GM12878 (cell line): Measurements from ENCODE around the gene PKP4. TPM values are rescaled to one million over a fixed set of nuclear protein-coding genes. Genes with fewer than 3 reads are reported as not detected.
"Not testable (repeated sequence)": the region's sequence is repeated elsewhere in the genome, so short reads cannot be mapped to it uniquely, and the experiment has no call there.

Experiments used
- ATAC-seq: fragments of 200-7000 bp; cut with Tn5 transposase; 3 replicates; pipeline ENCODE4 v1.9.1; 2020; ENCODE audit warnings: mild to moderate bottlenecking, moderate library complexity
- BruUV-seq: library from RNA; stranded (reverse); fragments of 400-500 nt; replicated peaks from 2 replicates; lab custom pipeline; 2021; lab: Mats Ljungman, UMichigan
- CTCF ChIA-PET: fragments of 300-600 bp; sonication (Branson Sonifier 250); formaldehyde crosslinking; extraction: SDS; loops from one replicate; lab custom pipeline; 2021; ENCODE audit warnings: inconsistent platforms; lab: Yijun Ruan, JAX
- POLR2A ChIA-PET: fragments of 350-600 bp; formaldehyde crosslinking; extraction: SDS; loops from one replicate; lab custom pipeline; 2021; ENCODE audit warnings: inconsistent platforms; lab: Charles Lee
- RAD21 ChIA-PET: fragments of 300-600 bp; sonication (Branson Sonifier 250); formaldehyde crosslinking; loops from one replicate; lab custom pipeline; 2023; ENCODE audit warnings: antibody characterized with exemption; ENCODE audit not compliant: unreplicated experiment; lab: Charles Lee
- SMC1A ChIA-PET: fragments of 300-600 bp; sonication (Branson Sonifier 250); formaldehyde crosslinking; loops from one replicate; lab custom pipeline; 2023; ENCODE audit not compliant: unreplicated experiment, uncharacterized antibody; lab: Charles Lee
- DNase-seq: peaks from one replicate; pipeline ENCODE4 v3.0.0-alpha.2; 2011; ENCODE audit warnings: low read depth, low spot score
- FAIRE-seq: peaks from 3 replicates; lab custom pipeline; 2011; peaks lifted over from hg19 to GRCh38; lab: Jason Lieb, UNC
- H2AFZ ChIP-seq: 2 replicates; pipeline ENCODE4 v1.6.0; 2011; ENCODE audit warnings: low read depth, low read length, control low read depth; ENCODE audit not compliant: control insufficient read depth
- H3K27ac ChIP-seq: 2 replicates; pipeline ENCODE4 v1.5.1; 2011; ENCODE audit warnings: control low read depth; ENCODE audit not compliant: control insufficient read depth, insufficient read depth
- H3K27me3 ChIP-seq, 2 experiments: replicated peaks in 1 of 2; 2 replicates each; pipeline versions ENCODE4 v1.6.0 to v1.6.1; 2011; ENCODE audit warnings: low read length in 1 of 2; ENCODE audit not compliant: control insufficient read depth in 2 of 2, insufficient read depth in 2 of 2
- H3K36me3 ChIP-seq, 2 experiments: 2 replicates each; pipeline ENCODE4 v1.5.1; 2011; ENCODE audit warnings: low read length in 1 of 2; ENCODE audit not compliant: control insufficient read depth in 2 of 2, insufficient read depth in 2 of 2
- H3K4me1 ChIP-seq: 2 replicates; pipeline ENCODE4 v1.6.1; 2011; ENCODE audit warnings: mild to moderate bottlenecking, low read length, moderate library complexity, mixed read lengths; ENCODE audit not compliant: control insufficient read depth, insufficient read depth
- H3K4me2 ChIP-seq: 2 replicates; pipeline ENCODE4 v1.6.0; 2011; ENCODE audit warnings: control low read depth; ENCODE audit not compliant: control insufficient read depth, insufficient read depth
- H3K4me3 ChIP-seq: fragments of 200-600 bp; sonication (generic); 2 replicates; pipeline ENCODE4 v1.5.1; 2016
- H3K79me2 ChIP-seq: 2 replicates; pipeline ENCODE4 v1.6.0; 2011; ENCODE audit warnings: low read length; ENCODE audit not compliant: control insufficient read depth, insufficient read depth
- H3K9ac ChIP-seq: 2 replicates; pipeline ENCODE4 v1.8.0; 2011; ENCODE audit warnings: low read length, control low read depth, mixed read lengths; ENCODE audit not compliant: control insufficient read depth, insufficient read depth
- H3K9me3 ChIP-seq: replicated peaks from 3 replicates; pipeline ENCODE4 v1.5.1; 2011; ENCODE audit warnings: mild to moderate bottlenecking, low read length; ENCODE audit not compliant: control insufficient read depth, insufficient read depth
- H4K20me1 ChIP-seq: 2 replicates; pipeline ENCODE4 v1.6.0; 2011; ENCODE audit not compliant: control insufficient read depth, insufficient read depth
- CBX3 ChIP-seq: fragments of 200-600 bp; sonication (generic); IDR thresholded peaks from 2 replicates; pipeline ENCODE4 v1.6.1; 2016; ENCODE audit warnings: low read depth, borderline replicate concordance
- E4F1 ChIP-seq: fragments of 450-650 bp; IDR thresholded peaks from 2 replicates; pipeline ENCODE4 v1.6.1; 2018; ENCODE audit warnings: borderline replicate concordance, mild to moderate bottlenecking; ENCODE audit not compliant: partially characterized antibody
- ESRRA ChIP-seq: IDR thresholded peaks from 2 replicates; pipeline ENCODE4 v1.6.1; 2012; ENCODE audit warnings: mild to moderate bottlenecking, low read length, improper control_type of control experiment
- ETV6 ChIP-seq, 2 experiments: fragments of 450-650 bp in 1 of 2; IDR thresholded peaks in 1 of 2; conservative IDR thresholded peaks in 1 of 2; 2 replicates each; pipeline ENCODE4 v1.6.1; 2014; ENCODE audit warnings: antibody characterized with exemption in 1 of 2, borderline replicate concordance in 1 of 2, low read depth in 1 of 2, mild to moderate bottlenecking in 1 of 2, moderate library complexity in 1 of 2
- EZH2 ChIP-seq: IDR thresholded peaks from 2 replicates; pipeline ENCODE4 v1.6.1; 2012; ENCODE audit warnings: low read depth, mild to moderate bottlenecking, control low read depth, inconsistent platforms, low read length, borderline replicate concordance; ENCODE audit not compliant: control insufficient read depth
- FOXK2 ChIP-seq: fragments of 450-650 bp; IDR thresholded peaks from 2 replicates; pipeline ENCODE4 v1.6.1; 2017; ENCODE audit warnings: mild to moderate bottlenecking, moderate library complexity
- GABPA ChIP-seq: IDR thresholded peaks from 2 replicates; pipeline ENCODE4 v1.6.1; 2014; ENCODE audit warnings: antibody characterized with exemption, low read depth, mild to moderate bottlenecking, inconsistent platforms
- RAD51 ChIP-seq: fragments of 450-650 bp; IDR thresholded peaks from 2 replicates; pipeline ENCODE4 v1.6.1; 2016; ENCODE audit warnings: moderate library complexity, mild to moderate bottlenecking, inconsistent platforms
- SREBF2 ChIP-seq: IDR thresholded peaks from 2 replicates; pipeline ENCODE4 v1.6.1; 2012; ENCODE audit warnings: mild to moderate bottlenecking, low read length
- TAF1 ChIP-seq: IDR thresholded peaks from 2 replicates; pipeline ENCODE4 v1.6.1; 2011; ENCODE audit warnings: mild to moderate bottlenecking, low read depth, low read length, borderline replicate concordance
- ZSCAN29 ChIP-seq: fragments of 450-650 bp; IDR thresholded peaks from 2 replicates; pipeline ENCODE4 v1.6.1; 2017; ENCODE audit warnings: mild to moderate bottlenecking, moderate library complexity
- ZZZ3 ChIP-seq: IDR thresholded peaks from 2 replicates; pipeline ENCODE4 v1.6.1; 2011; ENCODE audit warnings: low read depth; ENCODE audit not compliant: control insufficient read depth, insufficient read length
- WGBS: methylation state at CpG from one replicate; pipeline ENCODE4 v1.1.6; 2016; ENCODE audit warnings: low lambda C conversion rate; ENCODE audit not compliant: insufficient replicate concordance, insufficient coverage; ENCODE audit errors: missing lambda C conversion rate; 5-methylcytosine and 5-hydroxymethylcytosine counted together
- in situ Hi-C: fragments of 300-500 bp; cut with MboI; formaldehyde crosslinking; loops from 9 replicates; pipeline ENCODE4 v1.14.3; 2018; ENCODE audit warnings: mixed read lengths
- intact Hi-C: fragments of 100-400 bp; cut with micrococcal nuclease; formaldehyde crosslinking; loops from one replicate; pipeline ENCODE4 v1.14.2; 2022; ENCODE audit not compliant: unreplicated experiment
- polyA plus RNA-seq, 11 experiments: library from polyadenylated mRNA; depleted of rRNA in 4 of 11; unstranded in 6 of 11; stranded (reverse) in 5 of 11; fragments of >200 nt; fragmentation: Nextera tagmentation in 4 of 11; fragmentation: Illumina TruSeq in 1 of 11; extraction: Ambion mirVana in 4 of 11; extraction: Trizol in 1 of 11; gene quantifications; 1 replicate in 1 of 11; 2 replicates in 10 of 11; pipeline versions ENCODE4 v1.2.1 to v1.2.3, GENCODE V29; 2011 to 2016; ENCODE audit warnings: inconsistent platforms in 2 of 11, missing spikeins in 2 of 11, low read depth in 1 of 11
- total RNA-seq, 4 experiments: library from RNA; depleted of rRNA in 3 of 4; stranded (reverse); fragments of >200 nt in 3 of 4; fragmentation: Illumina TruSeq in 1 of 4; extraction: Trizol in 1 of 4; gene quantifications; 2 replicates each; pipeline versions ENCODE4 v1.2.1 to v1.2.3, GENCODE V29; 2013 to 2021

Gene PKP4
- total and polyA plus RNA-seq, 10 of the 15 experiments (the other 5 are each of a cell fraction or from before 2014, with no cell fraction given) = 4.8 to 35.8 (median 17.7) TPM

GRCh38 chr2:158432117-158432516, 24.6 kb upstream of the PKP4 start:
- no peak for ATAC-seq
- Histone ChIP-seq H3K27me3 (no peaks in the 10 kb centered on the region), H3K79me2 (no peaks in the 10 kb centered on the region), H3K9me3 (no peaks in the 10 kb centered on the region), H3K9ac (no peak overlapping the region), H2AFZ (no peak overlapping the region), H3K27ac (no peak overlapping the region), H3K4me1 (no peaks in the 10 kb centered on the region), H3K4me2 (no peak overlapping the region), H3K36me3 (no peaks in the 10 kb centered on the region), H3K4me3 (no peak overlapping the region)
- no peak for DNase-seq
- ChIA-PET CTCF (no interaction called here), POLR2A (no interaction called here), SMC1A (no interaction called here), RAD21 (no interaction called here)
- FAIRE-seq = no peak
- intact Hi-C loops = no loop called here
- in situ Hi-C loops = no loop called here
- no TSS peak for BruUV-seq
- TF ChIP-seq TAF1 = no peak
- no peak for TF ChIP-seq SREBF2
- no peak for TF ChIP-seq ETV6 (conservative IDR thresholded peaks at IDR 0.05 in 1 of 2, IDR thresholded peaks at IDR 0.05 in 1 of 2; ENCODE audit: borderline replicate concordance in 1 of 2, low read depth in 1 of 2)
- TF ChIP-seq ESRRA = no peak
- no peak for TF ChIP-seq ZSCAN29
- TF ChIP-seq RAD51 = no peak
- no peak for TF ChIP-seq GABPA
- TF ChIP-seq CBX3 = no peak
- no peak for TF ChIP-seq EZH2
- no peak for TF ChIP-seq FOXK2
- no peak for TF ChIP-seq E4F1
- TF ChIP-seq ZZZ3 = no peak
- TF ChIP-seq, all 136 proteins: peak for 0
- no peaks in the 10 kb centered on the region for H4K20me1 ChIP-seq

GRCh38 chr2:158433716-158434115, 23.0 kb upstream of the PKP4 start:
- CTCF ChIA-PET, H2AFZ ChIP-seq, H3K4me2 ChIP-seq, H3K27me3 ChIP-seq, H3K4me3 ChIP-seq, RAD21 ChIA-PET, in situ Hi-C loops, H3K27ac ChIP-seq, H3K36me3 ChIP-seq, intact Hi-C loops, H3K4me1 ChIP-seq, DNase-seq, ATAC-seq, H4K20me1 ChIP-seq, BruUV-seq, POLR2A ChIA-PET, H3K79me2 ChIP-seq, H3K9ac ChIP-seq, H3K9me3 ChIP-seq, SMC1A ChIA-PET, FAIRE-seq: not testable (repeated sequence)
- WGBS = 55% methylated on average over 13 of the region's 13 CpGs
